SK-N-SH (cell line): Measurements from ENCODE around the gene FIBP. TPM values are rescaled to one million over a fixed set of nuclear protein-coding genes. Genes with fewer than 3 reads are reported as not detected.

Experiments used
- CTCF ChIA-PET: fragments of 300-600, 350-600 bp; formaldehyde crosslinking; extraction: SDS; loops from one replicate; lab custom pipeline; 2021; lab: Yijun Ruan, JAX
- POLR2A ChIA-PET: fragments of 350-600 bp; sonication (Branson Sonifier 250); formaldehyde crosslinking; extraction: SDS; loops from one replicate; lab custom pipeline; 2020; ENCODE audit warnings: antibody characterized with exemption, inconsistent platforms; lab: Yijun Ruan, JAX
- DNase-seq: peaks from one replicate; pipeline ENCODE4 v3.0.0; 2012
- H2AFZ ChIP-seq: fragments of 200-600 bp; sonication (generic); 2 replicates; pipeline ENCODE4 v1.8.1; 2016; ENCODE audit warnings: antibody characterized with exemption, mild to moderate bottlenecking, low read depth
- H3F3A ChIP-seq: fragments of 200-600 bp; sonication (generic); replicated peaks from 2 replicates; pipeline ENCODE3; 2016; ENCODE audit warnings: antibody characterized with exemption, mild to moderate bottlenecking; ENCODE audit not compliant: insufficient read depth
- H3K27ac ChIP-seq, 2 experiments: fragments of 200-500 bp in 1 of 2; fragments of 200-600 bp in 1 of 2; sonication (Bioruptor generic) in 1 of 2; sonication (generic), shearing (Covaris generic) in 1 of 2; 2 replicates each; pipeline versions ENCODE4 v1.5.1 to v1.6.1; 2014 to 2016; ENCODE audit warnings: low read depth in 2 of 2, inconsistent platforms in 1 of 2, low read length in 1 of 2, mild to moderate bottlenecking in 1 of 2, mixed read lengths in 1 of 2
- H3K27me3 ChIP-seq: fragments of 200-600 bp; sonication (generic), shearing (Covaris generic); 2 replicates; pipeline ENCODE4 v1.6.1; 2016; ENCODE audit warnings: mixed run types; ENCODE audit not compliant: insufficient read depth
- H3K36me3 ChIP-seq, 2 experiments: fragments of 200-500 bp in 1 of 2; fragments of 200-600 bp in 1 of 2; sonication (Bioruptor generic) in 1 of 2; sonication (generic) in 1 of 2; replicated peaks in 1 of 2; 2 replicates each; pipeline versions ENCODE3 to v1.5.1; 2014 to 2016; ENCODE audit warnings: low read length in 1 of 2, mild to moderate bottlenecking in 1 of 2; ENCODE audit not compliant: insufficient read depth in 2 of 2, control insufficient read depth in 1 of 2
- H3K4me1 ChIP-seq, 2 experiments: fragments of 200-500 bp in 1 of 2; fragments of 200-600 bp in 1 of 2; sonication (Bioruptor generic) in 1 of 2; sonication (generic), shearing (Covaris generic) in 1 of 2; 2 replicates each; pipeline versions ENCODE4 v1.5.1 to v1.6.1; 2014 to 2016; ENCODE audit warnings: low read depth in 1 of 2, low read length in 1 of 2, mixed run types in 1 of 2; ENCODE audit not compliant: insufficient read depth in 2 of 2, control insufficient read depth in 1 of 2
- H3K4me2 ChIP-seq: fragments of 200-600 bp; sonication (generic), shearing (Covaris generic); 2 replicates; pipeline ENCODE4 v1.6.1; 2017; ENCODE audit warnings: mixed run types
- H3K4me3 ChIP-seq, 2 experiments: fragments of 200-500 bp in 1 of 2; fragments of 200-600 bp in 1 of 2; sonication (Bioruptor generic) in 1 of 2; sonication (generic), shearing (Covaris generic) in 1 of 2; 2 replicates each; pipeline versions ENCODE4 v1.5.1 to v1.8.1; 2014 to 2016; ENCODE audit warnings: low read depth in 2 of 2, inconsistent platforms in 1 of 2, low read length in 1 of 2, mild to moderate bottlenecking in 1 of 2, mixed read lengths in 1 of 2, moderate library complexity in 1 of 2
- H3K79me2 ChIP-seq: fragments of 200-600 bp; sonication (generic); 2 replicates; pipeline ENCODE4 v1.8.1; 2017; ENCODE audit warnings: mild to moderate bottlenecking; ENCODE audit not compliant: insufficient read depth
- H3K9ac ChIP-seq: fragments of 200-600 bp; sonication (generic); 2 replicates; pipeline ENCODE4 v1.6.1; 2017; ENCODE audit warnings: mixed run types
- H3K9me2 ChIP-seq: fragments of 200-600 bp; sonication (generic); 2 replicates; pipeline ENCODE4 v1.6.1; 2017; ENCODE audit warnings: mixed run types
- H3K9me3 ChIP-seq: fragments of 200-600 bp; sonication (generic); 2 replicates; pipeline ENCODE4 v1.6.1; 2017; ENCODE audit warnings: mixed run types, mild to moderate bottlenecking, moderate library complexity
- H4K20me1 ChIP-seq: fragments of 200-600 bp; sonication (generic); 2 replicates; pipeline ENCODE4 v1.6.1; 2017; ENCODE audit warnings: mild to moderate bottlenecking, mixed run types; ENCODE audit not compliant: insufficient read depth
- CHD2 ChIP-seq: fragments of 150-350 bp; IDR thresholded peaks from 2 replicates; pipeline ENCODE4 v1.6.1; 2018; ENCODE audit warnings: low read length; ENCODE audit not compliant: partially characterized antibody
- CTCF ChIP-seq: fragments of 200-600 bp; sonication (generic); IDR thresholded peaks from 2 replicates; pipeline ENCODE4 v1.6.1; 2017; ENCODE audit warnings: antibody characterized with exemption, mild to moderate bottlenecking, moderate library complexity
- ELF1 ChIP-seq: IDR thresholded peaks from 2 replicates; pipeline ENCODE4 v1.4.0; 2012
- EZH2phosphoT487 ChIP-seq: fragments of 200-600 bp; sonication (generic); IDR thresholded peaks from 2 replicates; pipeline ENCODE4 v1.6.1; 2017; ENCODE audit warnings: low read depth, mixed run types, mild to moderate bottlenecking, antibody characterized with exemption, moderate library complexity, borderline replicate concordance
- FOSL2 ChIP-seq: IDR thresholded peaks from 2 replicates; pipeline ENCODE4 v1.4.0; 2012; ENCODE audit warnings: low read depth, mild to moderate bottlenecking, moderate library complexity, borderline replicate concordance
- FOXJ3 ChIP-seq: sonication (generic); formaldehyde crosslinking; IDR thresholded peaks from 2 replicates; pipeline ENCODE4 v1.5.1; 2020; ENCODE audit warnings: mild to moderate bottlenecking, missing genetic modification reagents
- GABPA ChIP-seq: IDR thresholded peaks from 2 replicates; pipeline ENCODE4 v1.4.0; 2012; ENCODE audit warnings: low read depth, mild to moderate bottlenecking
- GATA2 ChIP-seq: sonication (generic); formaldehyde crosslinking; IDR thresholded peaks from 2 replicates; pipeline ENCODE4 v1.5.0; 2020; ENCODE audit warnings: mild to moderate bottlenecking, missing genetic modification reagents
- MAX ChIP-seq: IDR thresholded peaks from 2 replicates; pipeline ENCODE4 v1.4.0; 2012; ENCODE audit warnings: low read depth
- MXI1 ChIP-seq: IDR thresholded peaks from 2 replicates; pipeline ENCODE4 v1.6.1; 2012; ENCODE audit warnings: mild to moderate bottlenecking, low read depth, low read length, improper control_type of control experiment
- RAD21 ChIP-seq: IDR thresholded peaks from 2 replicates; pipeline ENCODE4 v1.6.1; 2012; ENCODE audit warnings: mild to moderate bottlenecking, low read length
- REST ChIP-seq: IDR thresholded peaks from 2 replicates; pipeline ENCODE4 v1.6.1; 2012; ENCODE audit warnings: mild to moderate bottlenecking, low read depth, low read length, moderate library complexity
- RFX5 ChIP-seq: IDR thresholded peaks from 2 replicates; pipeline ENCODE4 v1.6.1; 2012; ENCODE audit warnings: mild to moderate bottlenecking, improper control_type of control experiment, low read length
- SIN3A ChIP-seq: IDR thresholded peaks from 2 replicates; pipeline ENCODE4 v1.6.1; 2012; ENCODE audit warnings: low read depth, mild to moderate bottlenecking, low read length, moderate library complexity, borderline replicate concordance
- SMC3 ChIP-seq: IDR thresholded peaks from 2 replicates; pipeline ENCODE4 v1.6.1; 2012; ENCODE audit warnings: low read depth, low read length, improper control_type of control experiment
- TAF1 ChIP-seq: IDR thresholded peaks from 2 replicates; pipeline ENCODE4 v1.6.1; 2012; ENCODE audit warnings: low read depth, mild to moderate bottlenecking, low read length, moderate library complexity, borderline replicate concordance
- TCF12 ChIP-seq: IDR thresholded peaks from 2 replicates; pipeline ENCODE4 v1.4.0; 2012
- USF2 ChIP-seq: fragments of 150-350 bp; IDR thresholded peaks from 2 replicates; pipeline ENCODE4 v1.6.1; 2017; ENCODE audit warnings: antibody characterized with exemption, low read length, low read depth, borderline replicate concordance
- ZBTB33 ChIP-seq: IDR thresholded peaks from 2 replicates; pipeline ENCODE4 v1.4.0; 2012; ENCODE audit warnings: low read depth, borderline replicate concordance
- WGBS: methylation state at CpG from one replicate; pipeline ENCODE4 v1.1.6; 2017; ENCODE audit warnings: low lambda C conversion rate; 5-methylcytosine and 5-hydroxymethylcytosine counted together
- polyA plus RNA-seq, 3 experiments: library from polyadenylated mRNA; depleted of rRNA; stranded (reverse); fragments of >200 nt; gene quantifications; 2 replicates each; pipeline ENCODE4 v1.2.3, GENCODE V29; 2012

Gene FIBP
- polyA plus RNA-seq, 1 of the 3 experiments (the other 2 are of a cell fraction) = 190 TPM

GRCh38 chr11:65865550-65866172, 22.6 kb downstream of the FIBP start:
- WGBS = 95% methylated on average over 9 of the region's 9 CpGs
- no peak overlapping the region for H3K4me3 ChIP-seq
- CTCF ChIA-PET = interaction anchor here (1.0 to 18.4 kb wide), 2 partner anchors 20 to 51 kb away, joined by 3 to 374 read pairs; partner anchors contain the start of genes CCDC85B, CTSW and FIBP
- no peaks in the 10 kb centered on the region for H3K27me3 ChIP-seq
- no peak overlapping the region for H2AFZ ChIP-seq
- H3F3A ChIP-seq = peaks cover 55% of the 10 kb centered on the region
- no peak for DNase-seq
- POLR2A ChIA-PET = interaction anchor here (0.6 to 1.5 kb wide), 3 partner anchors 11 to 19 kb away, joined by 3 to 5 read pairs (median 3); no protein-coding TSS in a partner anchor
- no peaks in the 10 kb centered on the region; the same call in 1 of the 2 replicates for H4K20me1 ChIP-seq
- no peak overlapping the region; a peak in 1 of 4 replicates for H3K27ac ChIP-seq
- H3K9me3 ChIP-seq = no peaks in the 10 kb centered on the region
- peaks cover 11 to 18% of the 10 kb centered on the region in 2 experiments; a peak in 3 of 4 replicates for H3K4me1 ChIP-seq
- H3K9ac ChIP-seq = no peak overlapping the region
- H3K9me2 ChIP-seq = no peaks in the 10 kb centered on the region
- peaks cover 50% of the 10 kb centered on the region for H3K79me2 ChIP-seq
- H3K4me2 ChIP-seq = no peak overlapping the region
- peaks cover 52 to 87% of the 10 kb centered on the region in 2 experiments for H3K36me3 ChIP-seq
- no peak for TF ChIP-seq TCF12
- TF ChIP-seq CTCF = no peak
- no peak for TF ChIP-seq ELF1
- TF ChIP-seq USF2 = no peak
- TF ChIP-seq CHD2 = no peak
- no peak for TF ChIP-seq MXI1
- TF ChIP-seq FOSL2 = no peak
- no peak for TF ChIP-seq SMC3
- no peak for TF ChIP-seq MAX
- TF ChIP-seq REST = no peak
- no peak for TF ChIP-seq RAD21
- no peak for TF ChIP-seq GABPA
- no peak for TF ChIP-seq SIN3A
- TF ChIP-seq TAF1 = no peak
- TF ChIP-seq FOXJ3 = no peak
- TF ChIP-seq EZH2phosphoT487 = no peak
- no peak for TF ChIP-seq RFX5
- TF ChIP-seq GATA2 (CRISPR knock-in tag) = no peak
- no peak for TF ChIP-seq ZBTB33
